Small intestine (tissue), 7 donors: Measurements from ENCODE around the gene TGFBR1. TPM values are rescaled to one million over a fixed set of nuclear protein-coding genes. Genes with fewer than 3 reads are reported as not detected.

Source experiments
- DNase-seq, 2 donors: peaks; one replicate each; pipeline versions ENCODE4 v3.0.0 to v3.0.0-alpha.2; 2013
- FAIRE-seq: peaks from 2 replicates; lab custom pipeline; 2012; peaks lifted over from hg19 to GRCh38; lab: Jason Lieb, UNC
- H3K27ac ChIP-seq, 3 donors: one replicate each; pipeline ENCODE4 v1.5.1; 2013; ENCODE audit warnings: low read length in 2 of 3, mild to moderate bottlenecking in 2 of 3, control low read depth in 1 of 3, inconsistent platforms in 1 of 3, low read depth in 1 of 3, moderate library complexity in 1 of 3
- H3K27me3 ChIP-seq, 3 donors: one replicate each; pipeline ENCODE4 v1.6.1; 2013; ENCODE audit warnings: low read length in 3 of 3, inconsistent platforms in 1 of 3; ENCODE audit not compliant: control insufficient read depth in 3 of 3, insufficient read depth in 3 of 3
- H3K36me3 ChIP-seq, 3 donors: one replicate each; pipeline ENCODE4 v1.6.1; 2013; ENCODE audit warnings: low read length in 3 of 3, inconsistent platforms in 1 of 3, low read depth in 1 of 3, mild to moderate bottlenecking in 1 of 3, moderate library complexity in 1 of 3; ENCODE audit not compliant: control insufficient read depth in 3 of 3, insufficient read depth in 2 of 3
- H3K4me1 ChIP-seq, 3 donors: one replicate each; pipeline ENCODE4 v1.6.1; 2013; ENCODE audit warnings: low read length in 2 of 3, inconsistent platforms in 1 of 3, low read depth in 1 of 3, mild to moderate bottlenecking in 1 of 3, moderate library complexity in 1 of 3; ENCODE audit not compliant: control insufficient read depth in 3 of 3, insufficient read depth in 2 of 3
- H3K4me3 ChIP-seq, 3 donors: one replicate each; pipeline ENCODE4 v1.5.1; 2013; ENCODE audit warnings: low read length in 3 of 3, control low read depth in 1 of 3, inconsistent platforms in 1 of 3, low read depth in 1 of 3, mild to moderate bottlenecking in 1 of 3, moderate library complexity in 1 of 3
- H3K9me3 ChIP-seq, 2 donors: one replicate each; pipeline ENCODE4 v1.6.1; 2013; ENCODE audit warnings: low read depth in 1 of 2, low read length in 1 of 2; ENCODE audit not compliant: control insufficient read depth in 2 of 2, insufficient read depth in 1 of 2
- WGBS, 3 donors: extraction: QIAGEN DNeasy Blood & Tissue Kit; methylation state at CpG; one replicate each; pipeline ENCODE4 v1.1.7; 2013; 5-methylcytosine and 5-hydroxymethylcytosine counted together
- polyA plus RNA-seq, 4 donors: library from polyadenylated mRNA; stranded (reverse) in 3 of 4; unstranded in 1 of 4; fragments of 200-250 nt in 3 of 4; fragments of 120-200 nt in 1 of 4; gene quantifications; one replicate each; pipeline versions ENCODE4 v1.2.1 to v1.2.3, GENCODE V29; 2013
- donor health status: healthy with polysubstance abuse.
- donor health status: control.
- donor health status: control.
- donor health status: Bipolar disorder and iron deficiency.
- donor health status: healthy.

TGFBR1 gene
- polyA plus RNA-seq, 4 donors = 3.8 to 16.2 (median 6.8) TPM

GRCh38 chr9:99106044-99106375 lies 1.1 kb downstream of the TGFBR1 start:
- Histone ChIP-seq H3K4me3 (peak overlapping the region; percentile 78 to 99 (median 86)), H3K4me1 (peaks cover 0 to 22% (median 17%) of the 10 kb centered on the region in 3 donors), H3K36me3 (no peaks in the 10 kb centered on the region), H3K27ac (peak overlapping the region in 2 of 3 donors; percentile 60 to 90), H3K9me3 (no peaks in the 10 kb centered on the region), H3K27me3 (no peaks in the 10 kb centered on the region)
- WGBS, 3 donors = 1 to 2% (median 2%) methylated on average over 9 of the region's 9 CpGs
- DNase-seq = no peak
- no peak for FAIRE-seq

DNA sequence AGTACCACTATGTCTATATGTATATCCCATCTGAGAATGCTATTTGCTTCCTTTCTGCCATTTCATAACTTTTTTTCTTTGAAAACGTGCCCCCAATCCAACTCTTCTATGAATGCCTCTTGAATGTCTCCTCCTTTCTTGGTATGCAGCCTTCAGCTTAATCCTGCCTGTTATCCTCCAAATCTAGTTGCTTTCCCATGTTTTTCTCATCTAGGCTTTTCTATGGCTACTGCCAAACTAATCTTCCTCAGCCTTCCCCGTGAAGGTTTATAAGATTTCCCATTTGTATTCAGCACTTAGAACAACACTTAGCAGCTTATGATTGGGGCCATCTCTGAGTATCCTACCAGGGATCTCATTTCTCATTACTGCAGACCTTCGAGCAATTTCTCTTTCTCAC lies 2.5 kb downstream of the TGFBR1 start:
- no peaks in the 10 kb centered on the region for H3K36me3 ChIP-seq
- DNase-seq = no peak
- WGBS, 3 donors = 18 to 49% (median 31%) methylated on average over 3 of the region's 3 CpGs
- no peak overlapping the region for H3K4me3 ChIP-seq
- no peaks in the 10 kb centered on the region for H3K27me3 ChIP-seq
- FAIRE-seq = no peak
- H3K4me1 ChIP-seq = peaks cover 0 to 22% (median 21%) of the 10 kb centered on the region in 3 donors
- H3K9me3 ChIP-seq = no peaks in the 10 kb centered on the region
- H3K27ac ChIP-seq = peak overlapping the region in 1 of 3 donors; percentile 57

DNA sequence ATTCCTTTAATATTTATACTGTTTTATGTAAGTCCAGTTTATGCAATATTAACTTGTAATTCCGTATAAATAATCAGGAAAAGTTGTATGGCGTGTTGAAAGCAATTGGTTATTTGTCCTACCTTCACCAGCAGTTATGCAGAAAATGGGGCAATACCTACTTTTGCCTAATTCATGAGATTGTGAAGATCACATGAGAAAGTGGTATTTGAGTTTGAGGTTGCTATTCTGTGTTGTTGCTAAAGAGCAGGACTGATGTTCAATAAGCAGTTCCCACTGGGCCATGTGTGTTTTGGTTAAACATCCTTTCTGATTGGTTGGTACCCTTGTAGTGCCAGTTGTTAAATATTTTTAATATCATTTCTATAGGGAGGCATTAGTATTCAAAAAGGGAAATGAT lies 3.2 kb downstream of the TGFBR1 start:
- WGBS, 3 donors = 86 to 91% (median 88%) methylated on average over 2 of the region's 2 CpGs
- no peak overlapping the region for H3K27ac ChIP-seq
- no peaks in the 10 kb centered on the region for H3K27me3 ChIP-seq
- H3K36me3 ChIP-seq = no peaks in the 10 kb centered on the region
- H3K4me3 ChIP-seq = no peak overlapping the region
- FAIRE-seq = no peak
- H3K9me3 ChIP-seq = no peaks in the 10 kb centered on the region
- peaks cover under 1 to 26% (median 16%) of the 10 kb centered on the region in 3 donors for H3K4me1 ChIP-seq
- DNase-seq = no peak

- H3K4me1 ChIP-seq = peaks cover 1 to 29% (median 4%) of the 10 kb centered on the region in 3 donors
- H3K27ac ChIP-seq = peak overlapping the region in 1 of 3 donors; percentile 34
- no peaks in the 10 kb centered on the region for H3K36me3 ChIP-seq
- WGBS, 3 donors = 77 to 86% (median 79%) methylated on average over 3 of the region's 3 CpGs
- no peak for FAIRE-seq
- DNase-seq = no peak
- H3K27me3 ChIP-seq = no peaks in the 10 kb centered on the region
- H3K4me3 ChIP-seq = no peak overlapping the region
- no peaks in the 10 kb centered on the region for H3K9me3 ChIP-seq
Measured at GRCh38 chr9:99109522-99109921, 4.6 kb downstream of the TGFBR1 start.

DNA sequence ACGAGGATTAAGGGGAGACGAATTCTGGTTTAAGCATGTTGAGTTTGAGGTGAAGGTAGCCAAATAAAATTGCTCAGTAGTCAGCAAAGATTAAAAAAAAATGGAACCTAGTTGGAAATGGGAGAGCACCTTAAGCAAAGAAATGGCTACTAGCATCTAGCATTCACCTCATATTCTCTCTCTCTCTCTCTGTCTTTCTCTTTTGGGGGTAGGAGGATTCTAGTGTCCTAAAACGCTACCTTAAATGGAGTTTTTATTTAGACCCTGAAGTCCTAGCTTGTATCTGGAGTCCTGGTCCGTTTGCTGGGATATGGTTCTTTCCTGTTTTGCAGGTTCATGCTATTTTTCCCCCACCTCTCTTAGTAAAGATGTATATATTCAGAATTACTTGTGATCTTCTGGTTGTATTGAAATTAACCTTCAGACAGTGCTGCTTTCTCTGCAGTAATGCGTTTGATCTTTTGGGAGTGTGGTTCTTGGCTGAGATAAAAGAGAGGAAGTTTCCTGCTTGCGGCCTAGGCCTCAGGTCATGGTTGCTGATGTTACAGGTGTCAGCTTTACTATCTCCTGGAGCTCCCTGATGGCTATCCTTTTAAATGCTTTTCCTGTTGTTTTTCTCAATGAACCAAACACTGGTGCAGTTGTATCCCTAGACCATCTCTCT lies 8.0 kb downstream of the TGFBR1 start:
- Histone ChIP-seq H3K36me3 (no peaks in the 10 kb centered on the region), H3K9me3 (no peaks in the 10 kb centered on the region), H3K27me3 (no peaks in the 10 kb centered on the region), H3K27ac (no peak overlapping the region), H3K4me3 (no peak overlapping the region), H3K4me1 (peaks cover 0 to 27% (median 1%) of the 10 kb centered on the region in 3 donors)
- DNase-seq = no peak
- no peak for FAIRE-seq
- 55 to 62% (median 60%) methylated on average over 6 of the region's 6 CpGs for WGBS, 3 donors

DNA sequence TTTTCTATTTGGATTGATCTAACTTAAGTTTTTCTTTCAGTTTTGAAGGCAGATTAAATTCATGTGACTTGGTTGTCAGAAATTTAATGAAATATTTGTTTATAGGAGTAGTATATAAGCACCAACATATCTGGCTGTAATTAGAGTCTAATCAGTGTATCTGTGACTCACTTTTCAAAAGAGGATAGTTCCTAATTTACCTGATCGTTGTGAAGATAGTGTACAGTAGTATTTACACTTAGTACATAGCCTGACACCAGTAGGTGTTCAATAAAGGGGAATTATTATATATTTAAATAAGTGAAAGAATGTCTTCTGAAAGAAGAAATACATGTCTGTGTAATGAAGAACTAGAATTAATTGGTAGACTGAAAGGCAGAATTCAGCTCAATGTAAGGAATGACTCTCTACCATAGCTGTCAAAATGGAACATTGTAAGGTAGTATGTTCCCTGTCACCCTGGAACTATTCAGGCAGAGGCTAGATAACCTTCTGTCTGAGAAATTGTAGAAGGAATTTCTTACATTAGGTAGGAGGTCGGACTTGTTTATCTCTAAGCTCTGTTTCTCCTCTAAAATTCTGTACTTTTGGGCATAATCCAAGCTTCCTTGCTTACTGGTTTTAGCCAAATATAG lies 8.6 kb downstream of the TGFBR1 start:
- no peak overlapping the region for H3K4me3 ChIP-seq
- no peaks in the 10 kb centered on the region for H3K27me3 ChIP-seq
- FAIRE-seq (no peak), DNase-seq (no peak)
- H3K9me3 ChIP-seq = no peaks in the 10 kb centered on the region
- H3K27ac ChIP-seq = no peak overlapping the region
- H3K4me1 ChIP-seq = peaks cover 0 to 22% (median 2%) of the 10 kb centered on the region in 3 donors
- 64 to 77% (median 71%) methylated on average over 2 of the region's 2 CpGs for WGBS, 3 donors
- H3K36me3 ChIP-seq = no peaks in the 10 kb centered on the region

DNA sequence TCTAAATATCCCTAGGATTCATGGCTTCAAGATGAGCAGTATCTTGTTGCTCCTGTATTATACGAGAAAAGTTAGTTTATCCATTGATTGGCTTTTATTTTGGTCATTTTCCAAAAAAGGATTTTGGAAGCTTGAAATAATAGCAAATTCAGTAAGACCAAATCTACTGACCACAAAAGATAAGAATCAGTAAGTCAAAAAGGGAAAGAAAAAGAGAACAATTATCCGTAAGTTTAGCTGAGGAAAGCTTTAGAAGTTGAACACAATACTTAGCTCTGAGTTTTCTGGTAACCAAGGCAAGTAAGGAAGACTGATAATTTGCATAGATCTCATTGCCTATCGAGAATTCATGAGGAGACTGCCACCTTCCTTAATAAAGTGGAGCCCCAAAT lies 9.1 kb downstream of the TGFBR1 start:
- Histone ChIP-seq H3K36me3 (peaks cover 0 to 1% (median 0%) of the 10 kb centered on the region in 3 donors), H3K9me3 (no peaks in the 10 kb centered on the region), H3K27ac (no peak overlapping the region), H3K4me1 (peaks cover 0 to 19% (median 4%) of the 10 kb centered on the region in 3 donors), H3K4me3 (no peak overlapping the region), H3K27me3 (no peaks in the 10 kb centered on the region)
- DNase-seq (no peak), FAIRE-seq (no peak)
- whole genome bisulfite sequencing, 3 donors = 76 to 87% (median 78%) methylated on average over 3 of the region's 3 CpGs

GRCh38 chr9:99114846-99115500 lies 10.1 kb downstream of the TGFBR1 start:
- H3K36me3 ChIP-seq = peaks cover 0 to 2% (median 0%) of the 10 kb centered on the region in 3 donors
- H3K4me3 ChIP-seq = no peak overlapping the region
- 80 to 89% (median 88%) methylated on average over 6 of the region's 6 CpGs for WGBS, 3 donors
- DNase-seq = no peak
- FAIRE-seq = no peak
- no peaks in the 10 kb centered on the region for H3K9me3 ChIP-seq
- no peaks in the 10 kb centered on the region for H3K27me3 ChIP-seq
- H3K4me1 ChIP-seq = peaks cover 0 to 20% (median 5%) of the 10 kb centered on the region in 3 donors
- no peak overlapping the region for H3K27ac ChIP-seq
